GM21390 (cell line): Measurements from ENCODE around the gene IMMP2L.

Source experiments
- ATAC-seq: cut with Tn5 transposase; IDR thresholded peaks from one replicate; pipeline ENCODE4 v1.9.1; 2021; ENCODE audit not compliant: unreplicated experiment

IMMP2L gene

DNA sequence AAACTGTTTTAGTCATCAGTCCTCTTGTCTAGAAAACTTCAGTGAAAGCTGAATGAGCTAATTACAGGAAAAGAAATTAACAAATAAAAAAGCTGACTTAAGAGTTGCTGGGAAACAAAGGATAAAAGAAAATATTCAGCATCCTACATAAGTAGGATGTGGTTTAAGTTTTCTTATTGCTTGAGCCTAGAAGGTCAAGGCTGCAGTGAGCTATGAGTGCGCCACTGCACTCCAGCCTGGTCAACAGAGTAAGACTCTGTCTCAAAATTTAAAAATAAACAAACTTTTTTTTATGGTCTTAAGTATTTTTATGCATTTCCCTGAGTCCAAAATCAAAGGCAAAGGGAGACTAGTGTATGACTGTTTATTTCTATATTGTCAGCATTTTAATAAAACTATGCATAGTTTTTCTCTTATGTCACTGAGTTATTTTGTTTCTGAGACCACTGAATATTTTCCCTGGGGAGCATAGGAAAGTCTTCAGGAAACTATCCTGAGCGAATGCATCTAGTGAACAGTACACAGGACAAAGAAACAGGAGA lies 511.3 kb downstream of the IMMP2L start:
- no peak for ATAC-seq

DNA sequence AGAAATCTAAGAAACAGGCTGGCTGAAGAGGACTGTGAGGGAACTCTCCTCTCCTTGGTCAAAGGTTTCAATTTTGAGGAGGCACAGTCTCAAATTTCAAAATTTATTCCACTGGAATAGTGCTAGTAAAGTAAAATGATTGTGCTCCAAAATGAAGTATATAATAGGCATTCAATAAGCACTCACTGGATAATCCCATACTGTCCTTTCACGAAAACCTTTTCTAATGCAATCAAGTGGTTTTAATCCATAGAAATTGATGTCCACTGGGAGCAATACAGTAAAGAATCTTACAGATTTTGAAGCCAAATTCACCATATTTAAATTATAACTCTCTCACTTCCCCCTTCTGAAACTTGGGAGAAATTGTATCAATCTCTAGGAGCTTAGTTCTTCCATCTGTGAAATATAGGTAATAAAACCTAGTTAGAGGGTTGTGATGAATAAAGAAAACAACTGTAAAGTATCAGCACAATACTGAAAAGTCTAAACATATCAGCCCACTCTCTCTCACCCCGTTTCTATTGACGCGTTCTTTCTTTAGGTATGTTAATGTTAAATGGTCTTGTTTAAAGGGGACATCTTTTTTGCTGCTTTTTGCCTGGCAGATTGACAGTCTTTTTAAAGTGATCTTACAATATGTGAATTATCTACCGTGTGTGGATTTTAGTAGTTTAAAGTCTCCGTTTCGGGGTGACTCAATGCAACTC lies 512.2 kb downstream of the IMMP2L start:
- ATAC-seq: no peak

- no peak for ATAC-seq
These were observed 514.7 kb downstream of the IMMP2L start for GRCh38 chr7:111047595-111047994.

DNA sequence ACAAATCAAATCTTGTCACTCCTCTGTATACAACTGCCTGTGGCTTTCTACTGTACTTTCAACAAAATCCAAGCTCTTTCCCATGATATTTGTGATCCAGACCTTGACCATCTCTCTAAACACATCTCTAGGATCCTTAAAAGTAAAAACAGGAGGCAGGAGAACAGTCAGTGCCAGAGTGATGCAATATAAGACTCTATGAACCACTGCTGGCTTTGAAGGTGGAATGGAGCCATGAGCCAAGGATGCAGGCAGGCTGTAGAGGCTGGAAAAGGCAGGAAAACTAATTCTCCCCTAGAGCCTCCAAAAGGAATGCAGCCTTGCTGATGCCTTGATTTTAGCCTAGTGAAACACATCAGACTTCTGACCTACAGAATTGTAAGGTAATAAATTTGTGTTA lies 516.8 kb downstream of the IMMP2L start:
- no peak for ATAC-seq

DNA sequence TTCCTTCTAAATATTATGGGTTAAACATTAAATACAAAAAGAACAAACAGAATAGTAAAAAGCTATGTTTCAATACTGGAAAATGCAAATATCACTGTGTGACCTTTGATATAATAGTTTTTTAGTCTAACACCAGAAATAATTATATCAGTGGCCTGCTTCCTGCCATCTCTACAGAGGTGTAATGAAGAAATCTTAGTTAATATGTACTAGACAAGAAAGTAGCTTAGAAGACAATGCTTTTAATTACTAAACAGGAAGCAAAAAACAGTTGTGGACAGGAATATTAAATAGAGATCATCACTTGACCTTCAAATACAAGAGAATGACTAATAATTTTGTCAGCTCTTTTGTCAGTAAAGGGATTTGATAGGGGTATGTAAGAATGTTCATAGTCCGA lies 518.7 kb downstream of the IMMP2L start:
- ATAC-seq: peak; percentile 92

DNA sequence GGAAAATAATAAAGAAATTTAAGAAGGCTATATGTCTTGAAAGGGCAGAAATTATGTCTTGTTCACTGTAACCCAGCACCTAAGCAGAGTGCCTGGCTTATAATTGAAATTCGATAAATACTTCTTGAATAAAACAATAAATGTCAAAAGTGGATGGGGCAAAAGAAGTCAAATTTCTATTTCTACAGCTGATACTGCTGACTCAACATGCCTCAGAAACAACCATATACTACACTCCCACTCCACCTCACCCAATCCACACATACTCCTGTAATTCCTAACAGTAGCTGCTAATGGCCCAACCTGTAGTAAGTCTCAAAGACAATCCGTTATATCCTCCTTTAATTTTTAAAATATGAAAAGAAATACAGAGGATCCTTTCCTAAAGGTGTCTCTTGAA lies 519.5 kb downstream of the IMMP2L start:
- ATAC-seq: no peak

- no peak for ATAC-seq
These were observed 520.7 kb downstream of the IMMP2L start for GRCh38 chr7:111041577-111041976.

DNA sequence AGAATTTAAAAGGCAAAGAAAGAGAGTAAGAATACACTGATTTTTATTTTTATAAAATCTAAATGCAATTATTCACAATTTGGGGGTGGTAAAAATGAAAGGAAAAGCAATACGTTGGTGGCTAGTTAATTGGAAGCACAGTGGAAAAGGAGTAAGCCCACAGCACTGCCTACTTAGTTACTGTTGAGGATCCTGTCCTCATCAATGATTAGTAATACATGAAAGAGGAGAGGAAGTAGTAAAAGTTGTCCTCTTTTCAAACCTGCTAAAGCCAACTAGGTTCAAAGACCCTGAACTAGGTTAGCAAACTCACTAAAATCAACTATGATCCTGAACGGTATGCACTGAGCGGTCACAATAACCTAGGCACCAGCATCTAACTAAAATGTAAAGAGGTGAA lies 524.1 kb downstream of the IMMP2L start:
- no peak for ATAC-seq

DNA sequence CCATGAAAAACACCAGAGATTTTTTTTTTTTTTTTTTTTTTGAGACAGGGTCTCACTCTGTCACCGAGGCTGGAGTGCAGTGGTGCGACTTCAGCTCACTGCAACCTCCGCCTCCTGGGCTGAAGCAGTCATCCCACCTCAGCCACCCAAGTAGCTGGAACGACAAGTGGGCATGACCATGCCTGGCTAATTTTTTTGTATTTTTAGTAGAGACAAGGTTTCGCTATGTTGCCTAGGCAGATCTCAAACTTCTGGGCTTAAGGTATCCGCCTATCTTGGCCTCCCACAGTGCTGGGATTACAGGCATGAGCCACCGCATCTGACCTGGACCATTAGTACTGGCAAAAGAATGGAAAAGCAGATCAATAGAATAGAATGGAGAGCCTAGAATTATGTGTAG lies 530.4 kb downstream of the IMMP2L start:
- ATAC-seq: no peak

GRCh38 chr7:111030336-111030735 lies 532.0 kb downstream of the IMMP2L start:
- ATAC-seq: no peak

DNA sequence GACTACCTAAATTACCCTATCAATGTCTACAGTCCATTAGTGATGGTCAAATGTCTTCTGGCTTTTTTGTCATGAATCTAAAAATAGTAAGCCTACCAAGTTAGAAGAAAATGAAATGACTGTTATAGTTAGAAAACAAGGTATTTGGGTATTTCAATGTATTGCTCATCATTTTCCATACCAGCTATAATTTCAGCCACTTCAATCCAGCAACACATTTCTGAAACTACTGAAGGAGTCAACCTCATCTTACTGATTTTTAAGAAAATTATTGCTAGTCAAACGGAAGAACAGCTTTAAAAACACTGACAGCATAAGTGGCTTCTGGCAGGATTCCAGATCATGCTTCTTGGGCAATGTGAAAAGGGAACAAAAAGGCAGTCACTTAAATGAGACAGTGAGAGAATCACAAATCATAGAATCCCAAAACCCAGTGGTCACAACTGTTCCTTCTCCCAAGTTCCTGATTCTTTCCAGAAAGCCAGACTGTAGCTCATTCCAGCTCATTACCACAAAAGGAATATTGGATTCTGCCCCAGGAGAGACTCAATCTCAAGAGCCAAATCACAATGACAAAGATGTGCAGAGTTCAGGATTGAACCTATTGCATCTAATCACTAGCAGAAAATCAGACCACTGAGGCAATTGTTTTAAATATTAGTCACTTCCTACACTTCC lies 532.6 kb downstream of the IMMP2L start:
- ATAC-seq: no peak

GRCh38 chr7:111029141-111029572 lies 533.1 kb downstream of the IMMP2L start:
- ATAC-seq: no peak

GRCh38 chr7:111027396-111027795 lies 534.9 kb downstream of the IMMP2L start:
- ATAC-seq: no peak

GRCh38 chr7:111026806-111027205 lies 535.5 kb downstream of the IMMP2L start:
- no peak for ATAC-seq

DNA sequence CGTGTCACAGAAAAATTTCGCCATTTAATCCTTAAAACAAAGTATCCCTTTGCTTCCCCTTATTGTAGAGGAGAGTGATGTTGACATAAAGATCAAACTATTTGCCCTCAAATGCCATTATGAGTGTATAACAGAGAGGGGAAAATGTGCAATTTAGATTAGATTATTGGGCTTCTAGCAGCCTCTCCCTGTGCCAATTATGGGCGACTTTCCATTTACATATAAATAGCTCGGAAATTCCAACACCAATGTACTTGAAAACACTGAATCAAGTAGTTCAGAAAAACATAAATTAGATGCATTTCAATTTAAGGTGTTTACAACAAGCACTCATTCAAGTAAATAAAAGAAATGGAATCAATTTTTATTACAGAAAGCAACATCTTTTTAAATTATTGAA lies 535.9 kb downstream of the IMMP2L start:
- no peak for ATAC-seq

GRCh38 chr7:111025006-111025405 lies 537.3 kb downstream of the IMMP2L start:
- no peak for ATAC-seq

GRCh38 chr7:111018960-111019736 lies 543.1 kb downstream of the IMMP2L start:
- no peak for ATAC-seq

GRCh38 chr7:111018447-111018846 lies 543.8 kb downstream of the IMMP2L start:
- no peak for ATAC-seq

DNA sequence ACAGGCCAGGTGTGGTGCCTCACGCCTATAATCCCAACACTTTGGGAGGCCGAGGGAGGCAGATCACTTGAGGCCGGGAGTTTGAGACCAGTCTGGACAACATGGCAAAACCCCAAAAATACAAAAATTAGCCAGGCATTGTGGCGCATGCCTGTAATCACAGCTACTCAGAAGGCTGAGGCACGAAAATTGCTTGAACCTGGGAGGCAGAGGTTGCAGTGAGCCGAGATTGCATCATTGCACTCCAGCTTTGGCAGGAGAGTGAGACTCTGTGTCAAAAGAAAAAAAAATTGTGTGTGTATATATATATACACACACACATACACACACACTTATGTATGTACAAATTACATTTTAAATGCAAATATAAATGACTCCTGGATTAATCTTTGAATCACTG lies 548.2 kb downstream of the IMMP2L start:
- ATAC-seq: no peak

GRCh38 chr7:111012799-111013675 lies 549.3 kb downstream of the IMMP2L start:
- peak; percentile 98 for ATAC-seq

DNA sequence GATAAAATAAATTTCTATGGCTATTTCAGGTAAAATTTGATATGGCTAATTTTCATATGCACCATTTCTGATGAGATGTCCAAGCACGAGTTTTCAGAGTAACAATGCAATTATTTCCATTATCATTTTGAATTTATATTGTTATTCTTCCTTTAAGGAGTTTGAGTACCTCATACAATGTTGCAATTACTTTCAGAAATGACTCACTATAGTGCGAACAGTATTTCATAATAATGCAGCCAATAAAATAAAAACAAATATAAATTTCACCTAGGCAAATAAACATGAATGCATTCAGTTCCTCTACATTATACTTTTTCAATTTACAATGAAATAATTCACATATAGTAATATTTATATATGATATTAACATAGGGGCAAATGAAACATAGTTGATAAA lies 550.1 kb downstream of the IMMP2L start:
- no peak for ATAC-seq
